Measurements from ENCODE around the gene FAR1. TPM values are rescaled to one million over a fixed set of nuclear protein-coding genes. Genes with fewer than 3 reads are reported as not detected.

The FAR1 gene
- total and polyA plus RNA-seq, 11 donors: 10.9 to 50.2 (median 30.7) TPM

DNA sequence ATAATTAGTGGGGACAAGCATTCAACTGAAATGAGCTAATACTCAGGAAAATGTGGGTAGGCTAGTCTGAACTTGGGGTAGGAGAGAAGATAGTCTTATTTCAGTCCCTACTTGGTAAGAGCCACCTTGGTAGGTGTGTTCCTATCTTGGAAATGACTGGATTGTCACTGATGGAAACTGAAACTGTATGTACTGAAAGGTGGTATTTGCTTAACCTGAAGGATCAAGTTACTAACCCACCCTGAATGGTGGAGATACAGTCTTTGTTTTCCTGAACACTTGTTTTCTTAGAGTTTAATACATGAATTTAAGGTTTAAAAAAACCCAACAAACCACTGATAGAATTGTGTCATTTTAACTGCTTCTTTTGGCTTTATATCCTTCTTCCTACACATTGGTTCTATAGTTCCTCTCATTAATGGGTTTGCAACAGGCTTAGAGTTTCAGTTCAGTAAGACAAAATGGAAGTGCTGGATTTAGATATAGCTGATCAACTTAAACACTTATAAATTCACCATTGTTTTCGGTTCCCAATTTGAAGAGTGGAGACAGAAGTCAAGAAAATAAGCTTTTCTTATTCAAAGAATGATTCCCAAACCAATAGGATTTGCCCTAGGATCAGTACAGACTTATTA, 4.2 kb downstream of the FAR1 start:
- peak overlapping the region in 1 of 12 donors; percentile 84 for H3K27ac ChIP-seq
- H3K36me3 ChIP-seq: no peaks in the 10 kb centered on the region
- no peak overlapping the region for H3K4me3 ChIP-seq
- TF ChIP-seq, protein P1, sequence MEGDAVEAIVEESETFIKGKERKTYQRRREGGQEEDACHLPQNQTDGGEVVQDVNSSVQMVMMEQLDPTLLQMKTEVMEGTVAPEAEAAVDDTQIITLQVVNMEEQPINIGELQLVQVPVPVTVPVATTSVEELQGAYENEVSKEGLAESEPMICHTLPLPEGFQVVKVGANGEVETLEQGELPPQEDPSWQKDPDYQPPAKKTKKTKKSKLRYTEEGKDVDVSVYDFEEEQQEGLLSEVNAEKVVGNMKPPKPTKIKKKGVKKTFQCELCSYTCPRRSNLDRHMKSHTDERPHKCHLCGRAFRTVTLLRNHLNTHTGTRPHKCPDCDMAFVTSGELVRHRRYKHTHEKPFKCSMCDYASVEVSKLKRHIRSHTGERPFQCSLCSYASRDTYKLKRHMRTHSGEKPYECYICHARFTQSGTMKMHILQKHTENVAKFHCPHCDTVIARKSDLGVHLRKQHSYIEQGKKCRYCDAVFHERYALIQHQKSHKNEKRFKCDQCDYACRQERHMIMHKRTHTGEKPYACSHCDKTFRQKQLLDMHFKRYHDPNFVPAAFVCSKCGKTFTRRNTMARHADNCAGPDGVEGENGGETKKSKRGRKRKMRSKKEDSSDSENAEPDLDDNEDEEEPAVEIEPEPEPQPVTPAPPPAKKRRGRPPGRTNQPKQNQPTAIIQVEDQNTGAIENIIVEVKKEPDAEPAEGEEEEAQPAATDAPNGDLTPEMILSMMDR (IDR thresholded peaks at IDR 0.05): no peak
- TF ChIP-seq POLR2A (IDR thresholded peaks at IDR 0.05): no peak
- ATAC-seq (no peak), DNase-seq (no peak)
- no peaks in the 10 kb centered on the region for H3K27me3 ChIP-seq
- peaks cover 0 to 76% (median 27%) of the 10 kb centered on the region in 12 donors for H3K4me1 ChIP-seq
- H3K9me3 ChIP-seq: no peaks in the 10 kb centered on the region
- intact Hi-C loops (cut with DNase I): loop anchor here in 1 of 10 donors (10.0 kb wide), 1 partner anchor 208 kb away; the partner anchor contains the start of gene BTBD10
- WGBS, 4 donors: 92 to 98% (median 96%) methylated on average over 1 of the region's 1 CpG

DNA sequence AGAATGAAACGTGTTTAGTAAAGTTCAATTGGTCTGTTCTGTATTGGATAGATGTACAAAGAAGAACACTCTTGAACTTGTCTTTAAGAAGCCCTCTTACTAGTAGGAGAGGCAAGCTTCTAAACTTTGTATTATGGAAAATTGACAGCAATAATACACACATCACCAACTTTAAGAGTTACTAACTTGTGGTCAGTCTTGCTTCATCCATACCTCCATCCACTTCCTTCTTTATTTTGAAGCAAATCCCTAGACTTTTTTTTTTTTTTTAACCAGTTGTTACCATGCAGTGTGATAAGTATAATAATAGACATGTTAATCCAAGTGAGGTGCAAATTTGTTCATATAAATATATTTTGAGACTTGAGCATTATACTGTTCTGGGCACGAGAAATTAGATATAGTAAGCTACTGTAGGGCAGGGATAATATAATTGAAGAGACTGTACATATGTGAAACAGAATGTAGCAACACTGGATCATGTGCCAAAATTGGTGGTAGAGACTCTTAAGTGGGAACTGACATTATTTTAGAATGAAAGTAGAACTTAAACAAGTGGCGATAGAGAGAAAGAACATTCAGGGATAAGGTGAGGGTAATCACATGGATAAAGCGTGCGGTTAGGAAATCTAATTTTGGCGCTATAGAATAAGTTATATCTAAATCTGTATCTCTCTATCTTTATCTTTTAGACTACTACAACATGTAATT, 6.5 kb downstream of the FAR1 start:
- no peaks in the 10 kb centered on the region for H3K36me3 ChIP-seq
- H3K27ac ChIP-seq: peak overlapping the region in 1 of 12 donors; percentile 84
- intact Hi-C loops (cut with DNase I): loop anchor here in 1 of 10 donors (10.0 kb wide), 1 partner anchor 210 kb away; the partner anchor contains the start of gene BTBD10
- ATAC-seq: peak in 3 of 4 donors; percentile 39 to 57 (median 47)
- TF ChIP-seq, protein P1 (IDR thresholded peaks at IDR 0.05): no peak
- TF ChIP-seq POLR2A (IDR thresholded peaks at IDR 0.05): no peak
- DNase-seq: no peak
- WGBS, 4 donors: 63 to 84% (median 79%) methylated on average over 6 of the region's 6 CpGs
- H3K4me3 ChIP-seq: peak overlapping the region in 1 of 12 donors; percentile 33
- peaks cover 0 to 89% (median 20%) of the 10 kb centered on the region in 12 donors for H3K4me1 ChIP-seq
- no peaks in the 10 kb centered on the region for H3K27me3 ChIP-seq
- no peaks in the 10 kb centered on the region for H3K9me3 ChIP-seq

DNA sequence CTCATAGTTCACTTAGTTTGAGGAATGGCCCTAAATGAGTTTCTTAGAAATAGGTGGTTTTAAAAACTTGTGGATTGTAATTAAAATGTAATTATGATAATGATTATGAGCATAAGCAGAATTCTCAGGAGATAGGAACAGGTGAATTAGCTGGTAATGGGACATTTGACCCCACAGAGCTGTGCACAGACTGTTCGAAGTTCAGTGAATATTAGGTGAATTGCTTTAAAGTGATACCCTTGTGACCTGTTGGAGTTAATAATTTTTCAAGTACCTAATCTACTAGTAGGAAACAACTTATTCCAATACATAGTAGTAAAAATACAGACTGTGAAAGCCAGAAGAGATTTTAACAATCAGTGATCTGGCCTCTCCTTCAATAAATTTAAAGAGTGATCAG, 8.1 kb downstream of the FAR1 start:
- Histone ChIP-seq H3K4me1 (peaks cover 0 to 88% (median 18%) of the 10 kb centered on the region in 12 donors), H3K4me3 (no peak overlapping the region), H3K27ac (peak overlapping the region in 1 of 12 donors; percentile 84), H3K36me3 (no peaks in the 10 kb centered on the region), H3K9me3 (no peaks in the 10 kb centered on the region), H3K27me3 (no peaks in the 10 kb centered on the region)
- WGBS, 4 donors: 95 to 100% (median 98%) methylated on average over 1 of the region's 1 CpG
- DNase-seq (no peak), ATAC-seq (no peak)
- intact Hi-C loops (cut with DNase I): loop anchor here in 1 of 10 donors (10.0 kb wide), 1 partner anchor 212 kb away; the partner anchor contains the start of gene BTBD10
- TF ChIP-seq POLR2A (IDR thresholded peaks at IDR 0.05): no peak
- TF ChIP-seq, protein P1 (IDR thresholded peaks at IDR 0.05): no peak

DNA sequence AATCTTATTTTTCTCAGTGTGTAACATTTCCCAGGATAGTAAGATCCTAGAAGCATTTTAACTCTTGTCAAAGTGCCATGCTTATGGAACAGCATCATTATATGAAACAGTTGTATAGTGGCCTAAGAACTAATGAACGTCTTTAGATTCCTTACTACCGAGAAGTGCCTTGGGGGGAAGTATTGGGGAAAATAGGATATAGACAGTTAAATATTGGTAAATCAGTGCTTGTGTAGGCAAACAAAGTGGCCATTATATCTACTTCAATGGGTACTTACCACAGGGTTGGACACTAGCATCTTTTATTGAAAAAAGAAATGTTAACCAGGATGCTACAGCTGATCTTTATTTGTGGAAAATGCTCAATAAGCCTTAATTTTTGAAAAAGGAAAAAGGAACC, 11.3 kb downstream of the FAR1 start:
- DNase-seq (no peak), ATAC-seq (no peak)
- TF ChIP-seq, protein P1 (IDR thresholded peaks at IDR 0.05): no peak
- TF ChIP-seq POLR2A (IDR thresholded peaks at IDR 0.05): no peak
- Histone ChIP-seq H3K4me3 (no peak overlapping the region), H3K27me3 (no peaks in the 10 kb centered on the region), H3K36me3 (no peaks in the 10 kb centered on the region), H3K27ac (peak overlapping the region in 1 of 12 donors; percentile 22), H3K9me3 (no peaks in the 10 kb centered on the region), H3K4me1 (peaks cover 0 to 88% (median 31%) of the 10 kb centered on the region in 12 donors)
- WGBS, 4 donors: 93 to 95% (median 94%) methylated on average over 2 of the region's 2 CpGs
- intact Hi-C loops (cut with DNase I): loop anchor here in 1 of 10 donors (10.0 kb wide), 1 partner anchor 215 kb away; the partner anchor contains the start of gene BTBD10
